IMR-90 (cell line): Measurements from ENCODE around the gene UBE2O. TPM values are rescaled to one million over a fixed set of nuclear protein-coding genes. Genes with fewer than 3 reads are reported as not detected.

Experiments
- NFE2L2 ChIP-seq: fragments of 150-350 bp; IDR thresholded peaks from 2 replicates; pipeline ENCODE4 v1.6.1; 2016; ENCODE audit warnings: low read depth, mild to moderate bottlenecking, low read length
- polyA plus RNA-seq, 3 experiments: library from polyadenylated mRNA; depleted of rRNA; stranded (reverse); fragments of >200 nt; gene quantifications; 2 replicates each; pipeline ENCODE4 v1.2.3, GENCODE V29; 2012; ENCODE audit warnings: low replicate concordance in 1 of 3
- total RNA-seq: library from RNA; depleted of rRNA; stranded (reverse); fragments of >200 nt; gene quantifications from 2 replicates; pipeline ENCODE4 v1.2.3, GENCODE V29; 2012
- TF ChIP-seq, protein P1 (sequence below): conservative IDR thresholded peaks from 2 replicates; pipeline ENCODE4 v1.5.1; 2012; ENCODE audit warnings: mild to moderate bottlenecking, low read depth, low read length, improper control_type of control experiment

Gene UBE2O
- total and polyA plus RNA-seq, 2 of the 4 experiments (the other 2 are of a cell fraction), result 17.6 TPM

DNA sequence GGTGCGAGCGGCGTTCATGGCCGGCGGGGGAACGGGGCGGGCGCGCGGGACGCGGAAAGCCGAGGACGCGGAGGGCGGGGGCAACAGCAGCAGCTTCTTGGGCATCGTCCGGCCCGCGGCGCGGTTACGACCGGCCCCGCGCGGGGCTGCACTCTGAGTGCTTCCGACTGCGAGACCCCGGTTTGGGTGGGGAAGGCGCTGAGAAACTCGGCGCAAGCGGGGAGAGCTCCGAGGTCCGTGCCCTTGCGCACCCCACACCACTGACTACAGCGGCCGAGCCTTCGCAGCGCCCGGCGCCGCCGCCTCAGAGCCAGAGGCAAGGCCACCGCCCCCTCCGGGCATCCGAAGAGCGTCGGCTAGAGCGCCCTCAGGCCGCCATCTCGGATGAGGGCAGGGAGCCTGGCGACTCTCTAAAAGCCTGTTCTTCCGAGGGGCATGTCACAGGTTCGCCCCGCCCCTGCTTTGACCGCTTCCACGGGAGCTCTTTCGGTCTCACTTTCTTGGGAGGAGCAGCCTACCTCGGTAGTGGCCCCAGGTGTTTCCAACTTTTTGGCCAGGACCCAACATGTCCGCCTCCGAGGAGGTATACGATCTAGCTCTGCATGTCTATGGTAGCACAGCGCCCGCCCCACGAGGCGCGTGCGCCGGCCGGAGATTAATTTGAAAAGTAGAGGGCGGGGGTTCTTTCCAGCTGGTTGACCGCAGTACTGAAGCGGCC, 99.2 kb downstream of the UBE2O start, which contains the start of gene PRPSAP1 (continued):
- TF ChIP-seq, protein P1, sequence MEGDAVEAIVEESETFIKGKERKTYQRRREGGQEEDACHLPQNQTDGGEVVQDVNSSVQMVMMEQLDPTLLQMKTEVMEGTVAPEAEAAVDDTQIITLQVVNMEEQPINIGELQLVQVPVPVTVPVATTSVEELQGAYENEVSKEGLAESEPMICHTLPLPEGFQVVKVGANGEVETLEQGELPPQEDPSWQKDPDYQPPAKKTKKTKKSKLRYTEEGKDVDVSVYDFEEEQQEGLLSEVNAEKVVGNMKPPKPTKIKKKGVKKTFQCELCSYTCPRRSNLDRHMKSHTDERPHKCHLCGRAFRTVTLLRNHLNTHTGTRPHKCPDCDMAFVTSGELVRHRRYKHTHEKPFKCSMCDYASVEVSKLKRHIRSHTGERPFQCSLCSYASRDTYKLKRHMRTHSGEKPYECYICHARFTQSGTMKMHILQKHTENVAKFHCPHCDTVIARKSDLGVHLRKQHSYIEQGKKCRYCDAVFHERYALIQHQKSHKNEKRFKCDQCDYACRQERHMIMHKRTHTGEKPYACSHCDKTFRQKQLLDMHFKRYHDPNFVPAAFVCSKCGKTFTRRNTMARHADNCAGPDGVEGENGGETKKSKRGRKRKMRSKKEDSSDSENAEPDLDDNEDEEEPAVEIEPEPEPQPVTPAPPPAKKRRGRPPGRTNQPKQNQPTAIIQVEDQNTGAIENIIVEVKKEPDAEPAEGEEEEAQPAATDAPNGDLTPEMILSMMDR, result peak; percentile 28; the same call in 1 of the 2 replicates
- TF ChIP-seq NFE2L2, result no peak
